B cell (primary cell): ENCODE data around the gene PCSK2.

ENCODE experiments used
- EZH2 ChIP-seq: IDR thresholded peaks from 2 replicates; pipeline ENCODE4 v1.6.1; 2012; ENCODE audit warnings: borderline replicate concordance, low read depth, mild to moderate bottlenecking, moderate library complexity, low read length; ENCODE audit not compliant: insufficient read depth, poor library complexity, severe bottlenecking
- TF ChIP-seq, protein P1 (sequence below): fragments of 200-600 bp; IDR thresholded peaks from one replicate; pipeline ENCODE4 v1.8.0; 2022; ENCODE audit warnings: antibody characterized with exemption, mild to moderate bottlenecking

DNA sequence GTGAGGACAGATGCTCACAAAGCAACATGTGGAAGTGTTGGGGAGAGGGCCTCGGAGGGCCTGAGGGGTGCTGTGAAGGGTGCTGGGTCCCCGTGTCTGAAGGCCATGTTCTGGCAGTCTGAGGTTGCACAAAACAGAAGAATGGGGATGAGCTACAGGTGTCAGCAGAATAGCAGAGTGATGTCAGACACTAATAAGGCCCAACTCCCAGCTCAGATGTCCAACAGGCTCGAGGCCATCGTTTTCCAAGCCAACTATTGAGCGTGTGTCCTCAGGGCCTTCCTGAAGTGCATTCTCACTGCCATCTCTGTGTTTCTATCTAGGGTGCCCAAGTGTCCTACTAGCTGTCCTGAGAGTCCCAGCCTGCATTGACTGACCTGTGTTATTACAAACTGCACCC lies 296.5 kb downstream of the PCSK2 start:
- TF ChIP-seq, protein P1, sequence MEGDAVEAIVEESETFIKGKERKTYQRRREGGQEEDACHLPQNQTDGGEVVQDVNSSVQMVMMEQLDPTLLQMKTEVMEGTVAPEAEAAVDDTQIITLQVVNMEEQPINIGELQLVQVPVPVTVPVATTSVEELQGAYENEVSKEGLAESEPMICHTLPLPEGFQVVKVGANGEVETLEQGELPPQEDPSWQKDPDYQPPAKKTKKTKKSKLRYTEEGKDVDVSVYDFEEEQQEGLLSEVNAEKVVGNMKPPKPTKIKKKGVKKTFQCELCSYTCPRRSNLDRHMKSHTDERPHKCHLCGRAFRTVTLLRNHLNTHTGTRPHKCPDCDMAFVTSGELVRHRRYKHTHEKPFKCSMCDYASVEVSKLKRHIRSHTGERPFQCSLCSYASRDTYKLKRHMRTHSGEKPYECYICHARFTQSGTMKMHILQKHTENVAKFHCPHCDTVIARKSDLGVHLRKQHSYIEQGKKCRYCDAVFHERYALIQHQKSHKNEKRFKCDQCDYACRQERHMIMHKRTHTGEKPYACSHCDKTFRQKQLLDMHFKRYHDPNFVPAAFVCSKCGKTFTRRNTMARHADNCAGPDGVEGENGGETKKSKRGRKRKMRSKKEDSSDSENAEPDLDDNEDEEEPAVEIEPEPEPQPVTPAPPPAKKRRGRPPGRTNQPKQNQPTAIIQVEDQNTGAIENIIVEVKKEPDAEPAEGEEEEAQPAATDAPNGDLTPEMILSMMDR = no peak
- no peak for TF ChIP-seq EZH2
